Thyroid gland (tissue), 4 donors: ENCODE data around the gene HAS3.

Experiments used
- POLR2A ChIP-seq, 2 donors: fragments of 450-650 bp; IDR thresholded peaks; one replicate each; pipeline ENCODE4 v1.6.1; 2017; ENCODE audit warnings: antibody characterized with exemption in 2 of 2, mild to moderate bottlenecking in 2 of 2, moderate library complexity in 1 of 2
- TF ChIP-seq, protein P1 (sequence below), 6 experiments: fragments of 200-600 bp in 3 of 6; fragments of 450-650 bp in 3 of 6; sonication (generic) in 3 of 6; IDR thresholded peaks; one replicate each; pipeline ENCODE4 v1.5.1; 2016 to 2019; ENCODE audit warnings: antibody characterized with exemption in 6 of 6, mild to moderate bottlenecking in 2 of 6, inconsistent platforms in 1 of 6, moderate library complexity in 1 of 6

GRCh38 chr16:69095193-69095592, 10.3 kb upstream of the HAS3 start:
- no peak for TF ChIP-seq POLR2A (IDR thresholded peaks at IDR 0.05)
- TF ChIP-seq, protein P1, sequence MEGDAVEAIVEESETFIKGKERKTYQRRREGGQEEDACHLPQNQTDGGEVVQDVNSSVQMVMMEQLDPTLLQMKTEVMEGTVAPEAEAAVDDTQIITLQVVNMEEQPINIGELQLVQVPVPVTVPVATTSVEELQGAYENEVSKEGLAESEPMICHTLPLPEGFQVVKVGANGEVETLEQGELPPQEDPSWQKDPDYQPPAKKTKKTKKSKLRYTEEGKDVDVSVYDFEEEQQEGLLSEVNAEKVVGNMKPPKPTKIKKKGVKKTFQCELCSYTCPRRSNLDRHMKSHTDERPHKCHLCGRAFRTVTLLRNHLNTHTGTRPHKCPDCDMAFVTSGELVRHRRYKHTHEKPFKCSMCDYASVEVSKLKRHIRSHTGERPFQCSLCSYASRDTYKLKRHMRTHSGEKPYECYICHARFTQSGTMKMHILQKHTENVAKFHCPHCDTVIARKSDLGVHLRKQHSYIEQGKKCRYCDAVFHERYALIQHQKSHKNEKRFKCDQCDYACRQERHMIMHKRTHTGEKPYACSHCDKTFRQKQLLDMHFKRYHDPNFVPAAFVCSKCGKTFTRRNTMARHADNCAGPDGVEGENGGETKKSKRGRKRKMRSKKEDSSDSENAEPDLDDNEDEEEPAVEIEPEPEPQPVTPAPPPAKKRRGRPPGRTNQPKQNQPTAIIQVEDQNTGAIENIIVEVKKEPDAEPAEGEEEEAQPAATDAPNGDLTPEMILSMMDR (IDR thresholded peaks at IDR 0.05): no peak
